Spinal cord (tissue), 10 donors: ENCODE measurements around the gene DZIP1L. TPM values are rescaled to one million over a fixed set of nuclear protein-coding genes. Genes with fewer than 3 reads are reported as not detected.

Source experiments
- DNase-seq, 6 donors: peaks; one replicate each; pipeline versions ENCODE4 v3.0.0 to v3.0.0-alpha.2; 2013 to 2015; ENCODE audit warnings: low spot score in 6 of 6, low read depth in 4 of 6
- H3K27ac ChIP-seq: one replicate; pipeline ENCODE4 v1.5.1; 2013; ENCODE audit warnings: low read depth, low read length, control low read depth
- H3K27me3 ChIP-seq: one replicate; pipeline ENCODE4 v1.6.1; 2013; ENCODE audit warnings: low read length; ENCODE audit not compliant: control insufficient read depth, insufficient read depth
- H3K36me3 ChIP-seq: one replicate; pipeline ENCODE4 v1.6.1; 2013; ENCODE audit warnings: low read length; ENCODE audit not compliant: control insufficient read depth, insufficient read depth
- H3K4me1 ChIP-seq: one replicate; pipeline ENCODE4 v1.6.1; 2013; ENCODE audit warnings: low read length; ENCODE audit not compliant: control insufficient read depth, insufficient read depth
- H3K4me3 ChIP-seq: one replicate; pipeline ENCODE4 v1.5.1; 2013; ENCODE audit warnings: low read depth, low read length, control low read depth
- H3K9me3 ChIP-seq: one replicate; pipeline ENCODE4 v1.6.1; 2013; ENCODE audit warnings: low read length; ENCODE audit not compliant: control insufficient read depth, insufficient read depth
- WGBS: methylation state at CpG from one replicate; pipeline ENCODE4 v1.1.5; 2013; ENCODE audit warnings: missing lambda C conversion rate; ENCODE audit not compliant: insufficient coverage; 5-methylcytosine and 5-hydroxymethylcytosine counted together
- polyA plus RNA-seq, 2 donors: library from polyadenylated mRNA; unstranded; fragments of 120-200 nt; gene quantifications; one replicate each; pipeline ENCODE4 v1.2.1, GENCODE V29; 2013; ENCODE audit not compliant: insufficient read length in 2 of 2
- total RNA-seq, 2 donors: library from RNA; depleted of rRNA in 1 of 2; stranded (reverse); fragments of 120-200 nt in 1 of 2; fragments of >200 nt in 1 of 2; gene quantifications; one replicate each; pipeline versions ENCODE4 v1.2.3 to v1.2.4, GENCODE V29; 2013 to 2014
- donor health status: healthy.

Gene DZIP1L
- total and polyA plus RNA-seq, 4 donors: 10.8 to 28.4 (median 14.6) TPM

DNA sequence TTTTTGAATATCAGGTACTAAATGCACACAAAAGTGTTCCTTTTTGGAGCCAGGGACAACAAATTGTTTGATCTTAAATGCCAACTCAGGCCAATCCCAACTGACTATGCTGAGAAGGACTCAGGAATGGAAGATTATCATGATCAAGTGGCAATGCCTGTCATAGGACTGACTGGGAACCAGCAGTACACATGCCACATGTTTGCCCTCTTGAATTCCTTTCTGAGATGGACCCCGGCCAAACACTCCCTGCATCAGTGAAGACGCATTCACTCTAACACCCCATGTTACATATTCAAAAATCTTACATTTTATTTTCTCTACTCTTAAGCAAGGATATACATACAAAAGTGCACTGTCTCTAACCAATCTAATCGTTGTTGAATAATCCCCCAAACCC, 69.3 kb downstream of the DZIP1L start:
- Histone ChIP-seq H3K27me3 (no peaks in the 10 kb centered on the region), H3K27ac (no peak overlapping the region), H3K9me3 (no peaks in the 10 kb centered on the region), H3K4me3 (no peak overlapping the region), H3K4me1 (no peaks in the 10 kb centered on the region), H3K36me3 (peaks cover 1% of the 10 kb centered on the region)
- no peak for DNase-seq
- 96% methylated on average over 3 of the region's 3 CpGs for WGBS

DNA sequence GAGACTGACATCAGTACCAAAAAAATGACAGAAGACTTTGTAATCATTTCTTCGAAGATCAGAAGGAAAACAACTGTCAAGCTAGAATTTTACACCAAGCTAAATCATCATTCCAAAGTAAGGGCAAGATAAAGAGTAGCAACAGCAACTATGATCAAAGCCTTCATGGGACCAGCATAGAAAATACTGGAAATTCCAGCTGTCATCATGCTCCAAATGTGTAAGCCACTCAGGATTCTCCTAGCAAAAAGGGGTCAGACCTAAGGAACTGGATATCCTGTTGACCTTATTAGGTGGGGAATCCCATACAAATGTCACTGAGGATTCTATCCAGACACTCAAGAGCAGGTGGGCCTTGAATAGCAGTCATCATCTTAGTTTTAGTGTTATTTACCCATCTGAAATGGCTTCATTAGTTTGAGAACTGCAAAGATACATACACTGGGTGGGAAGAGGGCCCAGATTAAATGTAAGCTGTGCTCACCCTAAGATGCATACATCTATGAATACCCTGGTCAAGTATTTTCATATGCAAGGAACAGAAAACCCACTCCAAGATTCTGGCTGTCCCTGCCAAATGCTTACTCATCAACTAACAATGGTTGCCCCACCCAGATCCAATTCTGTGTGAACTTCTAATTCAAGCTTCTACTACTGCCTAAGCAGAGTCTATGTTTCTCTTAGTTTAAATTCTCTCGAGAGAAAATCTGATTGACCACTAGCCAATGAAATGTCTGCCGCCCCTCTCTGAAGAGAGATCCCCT, 72.0 kb downstream of the DZIP1L start:
- Histone ChIP-seq H3K4me3 (no peak overlapping the region), H3K27me3 (no peaks in the 10 kb centered on the region), H3K4me1 (no peaks in the 10 kb centered on the region), H3K27ac (no peak overlapping the region), H3K9me3 (no peaks in the 10 kb centered on the region), H3K36me3 (no peaks in the 10 kb centered on the region)
- no peak for DNase-seq
- WGBS: 100% methylated on average over 2 of the region's 3 CpGs

DNA sequence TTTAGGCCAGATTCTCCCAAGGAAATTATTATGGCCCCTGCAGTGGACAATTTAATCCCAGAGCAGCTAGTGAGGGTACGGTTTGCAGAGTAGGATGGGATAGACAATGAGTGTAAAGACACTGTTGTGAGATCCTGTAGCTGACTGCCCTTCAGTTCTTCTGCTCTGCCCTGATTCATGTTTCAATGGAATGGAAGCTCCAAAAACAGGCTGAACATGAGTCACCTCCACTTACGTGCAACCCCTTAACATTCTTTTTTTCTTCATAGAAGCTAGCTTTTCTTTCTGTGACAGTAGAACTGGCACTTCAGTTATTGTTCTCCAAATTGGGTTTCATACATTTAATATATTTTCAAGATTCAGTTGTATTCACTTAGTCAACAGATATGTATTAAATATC, 73.4 kb downstream of the DZIP1L start:
- no peaks in the 10 kb centered on the region for H3K36me3 ChIP-seq
- H3K27ac ChIP-seq: no peak overlapping the region
- no peak for DNase-seq
- no peaks in the 10 kb centered on the region for H3K9me3 ChIP-seq
- 80% methylated on average over 1 of the region's 2 CpGs for WGBS
- no peak overlapping the region for H3K4me3 ChIP-seq
- H3K27me3 ChIP-seq: no peaks in the 10 kb centered on the region
- no peaks in the 10 kb centered on the region for H3K4me1 ChIP-seq

DNA sequence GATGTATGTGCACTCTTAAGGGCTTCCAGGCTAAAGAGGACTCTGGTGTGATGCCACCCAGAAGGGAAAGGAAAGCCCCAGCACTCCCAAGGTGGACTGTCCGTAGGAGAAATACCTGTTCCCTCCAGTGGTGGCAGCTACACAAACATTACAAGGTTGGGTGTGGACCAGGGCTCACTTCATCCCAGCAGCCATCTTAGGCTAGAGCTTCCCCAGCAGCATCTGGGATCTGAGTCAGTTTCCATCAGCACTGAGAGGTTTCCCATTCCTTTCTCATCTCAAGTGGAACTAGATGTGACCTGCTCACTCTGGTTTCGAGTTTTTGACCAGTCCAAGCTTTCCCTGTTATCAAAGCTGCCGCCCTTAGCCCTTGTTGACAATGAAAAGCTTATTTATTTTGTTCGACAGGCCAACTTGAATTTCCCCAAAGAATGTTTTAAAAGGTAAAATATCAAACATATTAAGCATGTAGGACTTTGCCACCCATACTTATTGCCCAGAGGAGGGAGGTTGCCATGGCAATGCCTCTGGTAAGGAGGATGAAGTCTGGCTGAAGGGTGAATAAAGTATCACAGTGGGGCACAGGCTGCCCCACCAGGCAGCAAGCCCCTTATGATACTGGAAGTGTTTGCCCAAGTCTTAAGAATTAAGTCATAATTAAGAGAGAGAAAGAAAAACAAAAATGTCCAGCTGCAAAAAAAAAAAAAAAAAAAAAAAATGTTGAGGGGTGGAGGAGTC, 76.5 kb downstream of the DZIP1L start:
- WGBS: no CpG with 5 or more reads among the region's 4 CpGs
- DNase-seq: no peak
- Histone ChIP-seq H3K4me1 (no peaks in the 10 kb centered on the region), H3K27ac (no peak overlapping the region), H3K9me3 (no peaks in the 10 kb centered on the region), H3K36me3 (no peaks in the 10 kb centered on the region), H3K27me3 (no peaks in the 10 kb centered on the region), H3K4me3 (no peak overlapping the region)

DNA sequence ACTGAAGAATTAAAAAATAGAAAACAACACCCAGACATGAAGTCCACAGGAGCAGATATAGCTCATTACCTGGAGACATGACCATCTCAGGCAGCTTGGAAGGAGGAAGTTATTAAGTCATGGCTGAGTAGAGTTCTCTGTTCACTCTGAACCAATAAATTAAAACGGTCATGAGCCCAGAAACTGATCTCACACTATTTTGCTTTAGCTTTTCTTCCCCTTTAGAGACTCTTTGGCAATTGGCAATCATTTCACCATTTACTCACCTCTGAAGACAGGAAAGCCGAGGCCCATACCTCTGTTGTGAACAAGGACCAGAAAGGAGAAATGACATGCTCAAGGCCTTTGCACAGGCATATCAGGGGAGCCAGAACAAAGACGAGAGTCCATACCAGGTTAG, 78.8 kb downstream of the DZIP1L start:
- DNase-seq: no peak
- 71% methylated on average over 1 of the region's 3 CpGs for WGBS
- no peaks in the 10 kb centered on the region for H3K27me3 ChIP-seq
- no peaks in the 10 kb centered on the region for H3K36me3 ChIP-seq
- no peaks in the 10 kb centered on the region for H3K4me1 ChIP-seq
- H3K9me3 ChIP-seq: no peaks in the 10 kb centered on the region
- no peak overlapping the region for H3K27ac ChIP-seq
- H3K4me3 ChIP-seq: no peak overlapping the region

DNA sequence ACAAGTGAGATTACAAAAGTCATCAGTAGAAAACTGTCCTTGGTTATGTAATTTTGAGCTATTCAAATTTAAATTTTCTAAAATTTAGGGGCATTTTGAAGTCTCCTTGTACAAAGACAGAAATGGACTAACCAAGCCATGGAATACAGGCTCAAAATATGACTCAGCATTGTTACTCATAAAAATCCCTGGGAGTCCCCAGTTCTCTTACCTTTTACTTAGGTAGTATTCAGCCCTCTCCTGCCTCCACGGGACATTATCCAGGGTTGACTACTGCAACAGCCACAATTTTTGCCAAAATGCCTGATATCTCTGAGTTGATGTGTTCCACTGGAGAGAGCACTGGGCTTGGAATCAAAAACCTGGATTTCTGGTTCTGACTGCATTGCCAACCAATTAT, 80.5 kb downstream of the DZIP1L start:
- 100% methylated on average over 1 of the region's 1 CpG for WGBS
- Histone ChIP-seq H3K4me1 (no peaks in the 10 kb centered on the region), H3K36me3 (no peaks in the 10 kb centered on the region), H3K27ac (no peak overlapping the region), H3K27me3 (no peaks in the 10 kb centered on the region), H3K9me3 (no peaks in the 10 kb centered on the region), H3K4me3 (no peak overlapping the region)
- DNase-seq: no peak

DNA sequence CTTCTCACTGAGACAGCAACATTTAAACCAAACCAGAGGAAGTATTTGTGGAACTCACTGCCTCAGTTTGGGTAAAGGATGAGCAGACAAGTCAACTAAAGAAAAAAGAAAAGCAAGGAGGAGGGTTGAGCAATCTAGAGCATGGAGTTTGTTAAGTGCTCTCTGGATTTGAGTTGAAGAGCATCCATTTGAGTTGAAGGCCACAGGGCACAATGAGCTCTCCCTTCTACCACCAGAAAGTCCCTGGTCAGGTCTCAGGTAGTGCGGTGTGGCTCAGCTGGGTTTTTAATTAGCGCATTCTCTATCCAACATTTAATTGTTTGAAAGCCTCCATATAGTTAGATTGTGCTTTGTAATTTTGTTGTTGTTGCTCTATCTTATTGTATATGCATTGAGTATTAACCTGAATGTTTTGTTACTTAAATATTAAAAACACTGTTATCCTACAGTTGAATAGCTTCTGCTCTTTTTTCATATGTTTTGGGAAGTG, 82.2 kb downstream of the DZIP1L start:
- Histone ChIP-seq H3K27me3 (no peaks in the 10 kb centered on the region), H3K4me1 (no peaks in the 10 kb centered on the region)
- no peak for DNase-seq

DNA sequence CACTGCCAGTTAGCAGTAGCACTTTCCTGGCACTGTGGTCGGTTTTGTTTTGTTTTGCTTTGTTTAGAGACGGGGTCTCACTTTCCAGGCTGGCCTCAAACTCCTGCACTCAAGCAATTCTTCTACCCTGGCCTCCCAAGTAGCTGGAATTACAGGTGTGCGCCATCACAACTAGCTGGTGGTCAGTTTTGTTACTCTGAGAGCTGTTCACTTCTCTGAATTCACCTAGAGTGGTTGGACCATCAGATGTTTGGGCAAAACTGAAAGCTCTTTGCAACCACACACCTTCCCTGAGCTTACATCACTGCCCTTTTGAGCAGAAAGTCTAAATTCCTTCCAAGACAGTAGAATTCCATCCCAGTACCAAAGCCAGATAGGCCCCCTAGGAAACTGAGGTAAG, 82.8 kb downstream of the DZIP1L start:
- Histone ChIP-seq H3K36me3 (no peaks in the 10 kb centered on the region), H3K27ac (no peak overlapping the region), H3K4me1 (no peaks in the 10 kb centered on the region), H3K4me3 (no peak overlapping the region), H3K9me3 (no peaks in the 10 kb centered on the region), H3K27me3 (no peaks in the 10 kb centered on the region)
- no peak for DNase-seq
- 93% methylated on average over 3 of the region's 3 CpGs for WGBS

More for the DNA sequence above, 82.2 kb downstream of the DZIP1L start:
- H3K9me3 ChIP-seq: no peaks in the 10 kb centered on the region
- no peak overlapping the region for H3K4me3 ChIP-seq
- WGBS: no CpG with 5 or more reads among the region's 2 CpGs
- H3K27ac ChIP-seq: no peak overlapping the region
- H3K36me3 ChIP-seq: no peaks in the 10 kb centered on the region

DNA sequence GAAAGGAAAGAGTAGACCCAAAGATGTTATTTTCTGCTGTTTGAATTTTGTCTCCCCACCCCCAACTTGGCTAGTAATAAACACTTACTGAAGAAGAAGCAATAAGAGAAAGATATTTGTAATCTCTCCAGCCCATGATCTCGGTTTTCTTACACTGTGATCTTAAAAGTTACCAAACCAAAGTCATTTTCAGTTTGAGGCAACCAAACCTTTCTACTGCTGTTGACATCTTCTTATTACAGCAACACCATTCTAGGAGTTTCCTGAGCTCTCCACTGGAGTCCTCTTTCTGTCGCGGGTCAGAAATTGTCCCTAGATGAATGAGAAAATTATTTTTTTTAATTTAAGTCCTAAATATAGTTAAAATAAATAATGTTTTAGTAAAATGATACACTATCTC, 83.9 kb downstream of the DZIP1L start:
- WGBS: no CpG with 5 or more reads among the region's 3 CpGs
- no peaks in the 10 kb centered on the region for H3K27me3 ChIP-seq

More for the DNA sequence above, 83.9 kb downstream of the DZIP1L start:
- Histone ChIP-seq H3K4me1 (no peaks in the 10 kb centered on the region), H3K27ac (no peak overlapping the region), H3K4me3 (no peak overlapping the region), H3K9me3 (no peaks in the 10 kb centered on the region), H3K36me3 (no peaks in the 10 kb centered on the region)
- DNase-seq: no peak
